HG03039 (cell line): ENCODE data around the gene VASH1.

Source experiments
- ATAC-seq: cut with Tn5 transposase; IDR thresholded peaks from one replicate; pipeline ENCODE4 v1.9.1; 2021; ENCODE audit warnings: mild to moderate bottlenecking, moderate library complexity; ENCODE audit not compliant: unreplicated experiment

VASH1 gene

DNA sequence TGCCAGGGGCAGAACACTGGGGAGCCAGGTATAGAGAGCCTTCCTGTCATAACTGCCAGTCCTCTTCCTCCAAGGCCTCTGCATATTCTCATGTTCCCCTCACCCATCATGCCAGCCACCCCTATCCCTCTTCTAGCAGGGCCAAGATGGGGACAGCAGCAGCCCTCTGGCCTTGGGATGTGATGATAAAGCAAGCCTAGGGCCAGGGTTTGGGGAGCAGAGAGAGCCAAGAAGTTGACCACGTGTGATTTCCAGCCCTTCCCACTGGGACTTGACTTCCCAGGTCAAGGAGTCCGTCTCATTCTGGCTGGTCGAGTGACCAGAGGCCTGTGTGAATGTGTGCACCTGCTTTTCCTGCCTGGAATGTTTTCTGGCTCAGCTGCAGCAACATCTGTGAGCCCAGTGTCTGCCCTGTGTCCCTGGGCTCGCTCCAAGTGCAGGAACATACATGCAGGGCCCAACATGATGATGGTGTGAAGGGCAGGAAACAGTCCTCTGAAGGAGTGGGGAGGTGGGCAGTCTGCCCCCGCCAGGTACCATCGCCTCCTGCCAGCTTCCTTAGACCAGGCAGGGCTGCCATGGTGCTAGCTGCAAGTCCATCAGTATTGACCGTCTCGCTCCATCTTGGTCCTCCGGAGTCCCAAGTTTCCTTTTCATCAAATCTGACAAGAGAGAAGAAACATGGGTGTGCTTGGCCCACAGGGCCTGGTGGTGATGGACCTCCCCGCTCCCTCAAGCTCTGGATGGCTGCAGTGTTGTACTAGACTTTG is 21.0 kb downstream of the VASH1 start:
- no peak for ATAC-seq

DNA sequence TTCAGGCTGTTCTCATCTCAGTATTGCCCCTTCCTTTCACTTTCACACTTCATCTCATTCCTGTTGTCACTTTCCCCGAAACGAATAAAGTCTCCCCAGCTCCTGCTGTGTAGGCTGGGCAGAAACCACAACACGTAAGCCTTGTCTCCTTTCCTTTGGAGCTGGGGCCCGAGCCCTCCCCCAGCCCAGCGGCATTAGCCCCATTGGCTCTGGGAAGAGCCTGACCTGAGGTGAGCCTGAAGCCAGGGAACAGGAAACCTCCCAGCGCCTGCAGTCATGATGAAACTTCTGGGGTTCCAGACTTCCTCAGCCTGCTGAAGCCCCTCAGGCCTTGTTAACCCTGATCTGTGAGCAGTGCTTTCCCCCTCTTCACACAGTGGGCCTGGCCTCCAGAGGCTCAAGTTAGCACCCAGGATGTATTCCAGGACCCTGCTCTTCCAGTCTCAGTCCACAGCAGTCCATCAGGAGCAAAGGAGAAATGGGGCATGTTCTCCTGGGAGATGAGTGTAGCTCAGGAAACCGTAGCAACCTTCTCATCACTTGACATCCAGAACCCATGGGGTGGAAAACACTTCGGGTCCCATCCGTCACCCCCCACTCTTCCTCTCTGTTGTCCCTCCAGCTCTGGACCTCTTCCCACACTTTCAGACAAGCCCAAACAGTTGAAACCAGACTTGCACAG is 21.8 kb downstream of the VASH1 start:
- no peak for ATAC-seq

DNA sequence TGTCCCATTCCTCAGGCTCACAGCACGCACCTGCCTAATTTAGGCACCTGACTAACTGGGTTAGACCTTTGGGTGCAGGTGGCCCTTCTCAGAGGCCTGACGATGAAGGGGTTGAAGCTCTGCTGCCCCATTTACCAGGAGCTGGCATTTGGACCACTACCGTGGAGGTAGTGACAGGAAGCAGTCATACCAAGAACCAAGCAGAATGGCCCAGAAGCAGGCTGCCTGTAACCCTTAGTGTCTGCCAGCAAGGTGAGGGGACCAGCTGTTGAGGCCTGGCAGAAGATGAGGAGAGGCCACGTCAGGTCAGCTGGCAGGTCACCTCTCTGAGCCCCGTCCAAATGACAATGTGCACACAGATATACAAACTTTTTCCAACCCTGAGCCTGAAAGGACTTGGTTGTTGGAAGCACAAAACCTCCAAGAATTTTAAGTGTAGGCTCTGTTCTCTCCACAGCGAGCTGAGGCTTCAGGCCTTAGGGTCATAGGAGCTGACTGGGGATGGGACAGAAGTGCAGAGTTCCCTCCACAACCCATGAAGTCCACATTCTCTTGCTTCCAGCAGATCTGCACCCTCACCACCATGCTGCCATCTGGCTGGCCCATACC is 23.1 kb downstream of the VASH1 start:
- no peak for ATAC-seq

DNA sequence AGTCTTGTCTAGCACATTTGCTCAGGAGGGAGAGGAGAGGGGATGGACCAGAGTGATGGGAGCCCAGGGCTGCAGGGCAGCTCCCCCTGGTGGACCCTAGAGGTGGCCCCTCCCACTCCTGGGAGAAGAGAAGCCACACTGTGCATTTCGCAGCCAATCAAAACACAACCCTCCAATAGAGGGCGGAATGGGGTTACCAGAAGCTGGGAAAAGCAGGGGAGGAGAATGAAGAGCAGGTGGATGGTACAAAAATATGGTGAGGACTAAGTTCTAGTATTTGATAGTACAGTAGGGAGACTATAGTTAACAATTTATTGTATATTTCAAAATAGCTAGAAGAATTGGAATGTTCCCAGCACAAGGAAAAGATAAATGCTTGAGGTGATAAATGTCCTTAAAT is 23.6 kb downstream of the VASH1 start:
- no peak for ATAC-seq

DNA sequence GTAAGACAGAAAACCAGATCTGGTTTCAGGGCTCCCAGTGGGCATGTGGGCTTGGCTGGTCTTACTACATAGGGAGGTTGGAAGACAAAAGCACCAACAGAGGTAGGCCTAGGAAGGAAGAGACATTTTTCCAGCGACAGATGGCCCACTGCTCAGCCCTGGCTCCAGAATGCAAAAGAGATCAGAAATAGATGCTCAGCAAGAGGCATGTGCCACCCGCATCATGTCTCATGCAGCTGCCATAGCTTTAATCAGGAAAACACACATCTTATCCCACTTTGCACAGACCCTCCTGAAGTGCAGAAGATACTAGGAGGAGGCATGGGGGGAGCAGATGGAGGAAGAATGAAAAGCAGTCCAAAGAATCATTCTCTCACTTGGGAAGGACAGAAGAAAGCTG is 25.3 kb downstream of the VASH1 start:
- no peak for ATAC-seq

DNA sequence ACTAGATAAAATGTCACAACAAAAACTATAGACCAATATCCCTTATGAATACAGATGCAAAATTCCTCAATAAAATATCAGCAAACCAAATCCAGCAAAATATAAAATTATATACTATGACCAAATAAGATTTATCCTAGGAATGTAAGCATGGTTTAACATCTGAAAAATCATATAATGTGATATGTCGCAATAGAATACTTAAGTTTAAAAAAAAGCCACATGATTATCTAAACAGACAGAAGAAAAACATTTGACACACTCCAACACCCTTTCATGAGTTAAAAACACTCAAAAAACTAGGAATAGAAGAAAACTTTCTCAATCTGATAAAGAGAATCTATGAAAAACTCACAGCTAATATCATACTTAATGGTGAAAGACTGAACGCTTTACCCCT is 31.2 kb downstream of the VASH1 start:
- ATAC-seq, result no peak

DNA sequence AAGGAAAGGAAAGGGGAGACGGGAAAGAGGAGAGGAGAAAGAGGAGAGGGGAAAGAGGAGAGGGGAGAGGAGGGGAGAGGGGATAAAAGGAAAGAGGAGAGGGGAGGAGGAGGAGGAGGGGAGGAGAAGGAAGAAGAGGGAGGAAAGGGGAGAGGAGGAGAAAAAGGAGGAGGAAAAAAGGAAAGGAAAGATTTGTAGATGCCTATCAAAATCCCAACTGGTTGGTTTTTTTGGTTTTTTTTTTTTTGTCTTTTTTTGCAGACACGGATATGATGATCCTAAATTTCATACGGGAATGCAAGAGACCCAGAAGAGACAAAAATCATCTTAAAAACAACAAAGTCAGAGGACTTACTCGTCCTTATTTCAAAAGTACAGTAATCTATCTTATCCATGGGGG is 32.1 kb downstream of the VASH1 start:
- no peak for ATAC-seq

DNA sequence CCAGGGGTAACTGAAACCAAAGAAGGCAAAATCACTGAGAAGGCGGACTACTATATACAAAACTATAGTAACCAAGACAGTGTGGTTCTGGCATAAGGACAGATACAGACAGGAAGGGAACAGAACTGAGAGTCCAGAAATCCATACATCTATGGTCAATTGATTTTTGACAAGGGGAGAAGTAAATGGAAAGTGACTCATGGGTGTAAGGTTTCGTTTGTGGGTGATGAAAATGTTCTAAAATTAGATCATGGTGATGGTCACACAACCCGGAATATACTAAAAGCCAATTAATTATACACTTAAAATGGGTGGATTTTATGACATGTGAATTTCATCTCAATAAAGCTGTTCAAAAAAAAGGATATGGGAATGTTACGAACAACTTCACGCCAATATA is 32.7 kb downstream of the VASH1 start:
- no peak for ATAC-seq

DNA sequence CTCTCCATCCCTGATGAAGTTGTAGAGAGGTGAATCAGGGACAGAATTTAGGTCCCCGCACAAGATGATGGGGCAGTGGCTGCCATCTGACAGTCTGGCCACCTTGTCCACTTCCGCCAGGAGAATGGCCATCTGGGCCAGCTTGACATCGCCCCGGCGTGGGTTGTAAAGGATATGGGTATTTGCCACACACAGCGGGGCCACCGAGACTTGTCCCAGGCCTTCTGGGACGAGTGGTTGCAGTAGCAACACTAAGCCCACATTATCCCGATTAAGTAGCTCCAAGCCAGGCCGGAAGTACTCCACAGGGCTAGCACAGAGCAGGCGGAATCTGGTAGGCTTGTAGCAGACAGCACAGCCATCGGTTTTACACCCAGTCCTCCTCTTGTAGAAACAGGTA is 45.2 kb downstream of the VASH1 start:
- no peak for ATAC-seq

DNA sequence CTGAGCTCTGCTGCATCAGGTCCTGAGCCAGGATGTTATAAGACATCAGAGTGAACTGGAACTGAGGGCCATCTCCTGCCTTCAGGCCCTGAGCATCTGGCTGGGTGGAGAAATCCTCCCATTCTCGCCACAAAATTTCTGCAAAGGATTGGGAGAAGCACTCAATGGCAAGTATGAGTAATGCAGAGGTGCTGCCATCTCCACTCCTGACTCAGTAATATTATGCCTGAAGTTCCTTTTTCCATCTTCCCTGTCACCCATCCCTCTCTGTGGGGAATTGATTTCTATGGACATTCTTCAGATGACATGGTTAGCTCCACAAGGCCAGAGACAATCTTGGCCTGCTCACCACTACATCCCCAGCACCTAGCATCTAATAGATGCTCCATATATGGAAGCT is 46.7 kb downstream of the VASH1 start:
- ATAC-seq, result no peak

DNA sequence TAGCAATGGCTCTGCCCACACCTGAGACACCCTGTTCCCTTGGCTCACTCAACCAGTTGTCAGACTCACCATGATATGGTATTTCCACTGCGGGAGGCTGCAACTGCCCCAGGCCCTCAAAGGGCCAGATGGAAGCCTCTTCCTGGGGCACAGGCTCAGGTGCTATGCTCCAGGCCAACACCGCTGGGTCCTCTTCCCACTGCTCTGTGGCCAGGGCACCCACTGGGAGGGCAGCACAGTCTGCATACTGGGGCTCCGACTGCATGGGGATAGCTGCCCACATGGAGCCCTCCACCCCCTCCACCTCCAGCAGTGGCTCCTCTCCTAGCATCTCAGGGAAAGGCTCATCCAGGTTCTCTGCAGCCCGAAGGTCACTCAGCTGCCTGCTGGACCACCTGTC is 47.7 kb downstream of the VASH1 start:
- no peak for ATAC-seq

DNA sequence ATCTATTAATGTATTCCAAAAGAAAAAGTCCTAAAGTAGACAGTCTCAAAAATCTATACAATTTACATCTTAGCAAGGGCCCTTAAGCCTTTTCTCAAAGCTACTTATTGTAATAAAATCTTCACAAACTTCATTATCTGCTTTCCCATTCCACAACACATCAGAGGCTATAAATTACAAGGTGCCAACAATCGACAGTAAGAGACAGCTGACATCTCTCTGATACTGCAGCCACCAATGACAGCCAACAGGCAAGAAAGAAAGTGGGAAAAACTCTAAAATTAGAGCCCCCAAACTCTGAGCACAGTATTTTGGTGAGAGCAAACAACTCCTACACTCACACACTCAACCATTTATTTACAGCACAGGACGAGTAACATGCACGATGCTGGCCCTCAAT is 49.3 kb downstream of the VASH1 start:
- ATAC-seq, result no peak

DNA sequence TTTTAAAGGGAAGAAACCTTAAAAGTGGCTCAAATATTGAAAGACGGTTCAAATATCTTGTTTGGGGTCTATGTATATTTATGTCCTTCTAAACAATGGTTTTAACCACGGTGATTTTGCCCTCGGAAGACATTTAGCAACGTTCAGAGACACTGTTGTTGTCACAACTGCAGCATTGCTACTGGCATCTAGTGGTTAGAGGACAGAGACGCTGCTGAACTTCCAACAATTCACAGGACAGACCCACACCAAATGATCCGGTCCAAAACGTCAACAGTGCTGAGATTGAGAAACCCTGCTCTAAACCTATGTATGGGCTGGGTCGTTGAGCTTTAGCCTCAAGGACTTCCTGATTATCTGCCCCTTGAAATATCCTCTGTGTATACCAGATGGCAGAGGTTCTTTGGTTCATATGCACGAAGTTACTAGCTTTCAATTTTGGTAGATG is 49.7 kb downstream of the VASH1 start:
- ATAC-seq, result no peak

DNA sequence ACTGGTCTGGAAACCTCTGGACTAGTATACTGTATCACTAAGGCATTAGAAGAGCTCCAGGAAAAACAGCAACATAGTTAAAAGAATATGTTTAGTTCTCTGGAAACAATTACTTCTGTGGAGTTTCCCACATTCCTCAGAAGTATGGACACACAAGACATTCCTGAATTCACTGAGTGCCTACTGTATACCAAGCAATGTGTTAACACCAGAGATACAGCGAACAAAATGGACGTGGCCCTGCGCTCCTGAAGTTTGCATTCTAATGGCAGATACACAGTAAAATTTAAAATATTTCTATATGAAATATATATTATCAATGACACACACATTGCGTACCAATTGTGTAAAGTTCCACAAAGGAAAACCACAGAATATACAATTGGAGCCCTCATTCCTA is 50.3 kb downstream of the VASH1 start:
- ATAC-seq, result no peak

DNA sequence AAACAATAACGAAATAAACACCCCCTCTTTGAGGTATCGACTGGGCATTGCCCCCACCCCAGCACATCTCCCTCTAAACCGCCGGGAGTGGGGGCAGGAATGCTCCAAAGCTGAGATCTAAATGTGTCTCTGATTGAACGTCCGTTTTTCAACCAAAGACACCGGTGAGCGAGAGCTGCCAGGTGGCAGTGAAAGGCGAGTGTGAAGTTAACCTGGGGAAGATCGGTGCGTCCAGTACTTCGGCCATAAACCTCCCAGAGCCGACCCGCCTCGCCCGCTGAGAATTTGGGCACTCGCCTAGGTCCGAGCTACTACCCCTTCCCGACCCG is 50.8 kb downstream of the VASH1 start:
- peak; percentile 10 for ATAC-seq

DNA sequence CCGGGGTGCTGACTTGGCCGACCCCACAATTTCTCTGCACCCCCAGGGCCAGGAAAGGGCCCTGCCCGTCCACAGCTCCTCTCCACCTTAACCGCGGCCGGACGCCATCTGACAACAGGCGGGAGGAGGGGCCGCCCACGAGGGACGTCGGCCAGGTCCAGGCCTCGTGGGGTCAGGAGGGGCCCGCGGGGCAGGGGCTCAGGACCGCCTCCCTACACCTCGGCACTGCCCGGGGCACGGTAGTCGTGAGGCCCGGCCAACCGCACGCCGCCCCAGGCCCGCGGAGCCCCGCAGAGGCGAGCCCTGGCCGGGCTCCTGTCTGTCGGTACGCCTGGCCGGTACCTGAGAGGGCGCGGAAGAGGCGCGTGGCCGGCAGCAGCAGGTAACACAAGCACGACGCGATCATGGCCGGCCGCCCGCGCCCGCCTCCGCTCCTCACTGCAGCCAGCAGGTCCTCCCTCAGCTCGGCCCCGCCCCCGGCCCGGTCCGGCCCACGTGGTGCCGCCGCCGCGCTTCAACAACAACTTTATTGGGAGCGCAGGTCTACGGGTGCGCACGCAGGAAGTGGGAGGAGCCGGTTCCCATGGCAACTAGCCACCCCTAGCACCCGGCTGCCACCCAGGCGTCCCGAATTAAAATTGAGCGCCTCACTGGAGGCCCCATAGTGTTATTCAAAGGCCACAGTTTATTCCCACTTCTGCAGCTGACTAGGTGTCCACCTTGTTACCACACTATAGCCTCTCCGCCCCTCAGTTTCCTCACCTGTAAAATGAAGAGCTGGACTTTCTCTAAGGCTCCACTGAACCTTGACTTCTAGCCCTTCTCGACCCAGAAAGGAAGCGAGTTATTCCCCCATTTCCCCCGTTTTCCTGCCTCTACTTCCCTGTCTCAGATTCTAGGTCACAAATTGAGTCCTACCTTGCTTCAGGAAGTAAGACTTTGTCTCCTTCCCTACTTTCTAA is 51.4 kb downstream of the VASH1 start, which contains the start of gene ANGEL1:
TSS of gene ANGEL1 (minus strand) at position 461 of the 962 bp plus-strand sequence. CDS start at position 406, 55 bp downstream.
- peak; percentile 71 for ATAC-seq

DNA sequence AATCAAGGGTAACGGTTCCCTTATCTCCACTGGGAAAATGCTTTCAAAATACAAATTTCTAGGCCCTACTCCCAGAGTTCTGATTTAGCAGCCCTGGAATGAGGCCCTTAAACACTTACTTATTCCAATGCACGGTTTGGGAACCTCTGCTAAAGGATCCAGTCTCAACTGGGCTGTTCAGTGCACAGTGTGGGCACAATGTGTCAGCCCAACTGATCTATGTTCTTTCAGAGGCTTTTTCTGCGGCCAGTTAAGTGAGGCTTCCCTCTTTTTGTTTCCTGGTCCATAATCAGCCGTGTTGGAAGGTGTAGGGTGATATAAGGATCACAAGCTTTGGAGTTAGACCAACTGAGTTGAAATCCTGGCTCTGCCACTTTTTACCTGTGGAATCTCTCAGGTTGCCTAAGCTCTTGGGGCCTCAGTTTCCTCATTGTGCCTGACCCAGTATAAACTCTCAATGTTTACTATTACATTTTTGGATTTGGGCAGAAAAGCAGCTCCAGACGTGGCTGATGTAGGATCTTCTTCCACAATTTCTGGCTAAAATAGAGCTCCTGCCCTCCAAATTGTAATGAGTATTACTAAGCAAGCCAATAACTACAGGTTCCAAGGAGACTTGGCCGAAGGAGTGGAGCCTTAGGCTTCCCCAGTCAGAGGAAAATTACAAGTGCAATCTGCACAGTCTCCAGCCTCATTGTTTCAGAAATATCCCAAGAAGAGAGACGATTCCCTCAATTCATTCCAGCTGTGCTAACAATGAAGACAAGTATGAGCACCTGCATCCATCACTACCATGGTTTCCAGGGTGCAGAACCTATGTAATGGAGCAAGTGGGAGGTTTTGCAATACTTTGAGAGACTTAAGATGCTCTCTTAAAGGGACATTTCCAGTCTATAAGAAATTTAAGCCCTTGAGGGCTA is 53.7 kb downstream of the VASH1 start:
- ATAC-seq, result no peak

DNA sequence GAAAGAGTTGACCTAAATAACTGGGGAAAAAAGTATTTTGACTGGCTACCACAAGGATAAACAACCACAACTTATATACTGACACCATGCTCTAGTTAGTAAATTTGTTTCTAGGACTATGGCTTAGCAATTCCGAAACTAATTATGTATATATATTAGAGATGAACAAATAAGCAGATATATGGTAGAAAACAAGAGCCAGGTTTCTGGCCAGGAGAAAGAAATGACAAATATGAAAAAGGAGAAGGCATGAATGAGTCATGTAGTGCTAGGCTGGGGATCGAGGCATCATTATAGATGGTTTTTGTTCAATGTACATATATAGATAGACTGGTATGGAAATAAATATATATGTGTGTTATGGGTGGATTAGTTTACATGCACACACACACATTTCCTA is 59.4 kb downstream of the VASH1 start:
- no peak for ATAC-seq

DNA sequence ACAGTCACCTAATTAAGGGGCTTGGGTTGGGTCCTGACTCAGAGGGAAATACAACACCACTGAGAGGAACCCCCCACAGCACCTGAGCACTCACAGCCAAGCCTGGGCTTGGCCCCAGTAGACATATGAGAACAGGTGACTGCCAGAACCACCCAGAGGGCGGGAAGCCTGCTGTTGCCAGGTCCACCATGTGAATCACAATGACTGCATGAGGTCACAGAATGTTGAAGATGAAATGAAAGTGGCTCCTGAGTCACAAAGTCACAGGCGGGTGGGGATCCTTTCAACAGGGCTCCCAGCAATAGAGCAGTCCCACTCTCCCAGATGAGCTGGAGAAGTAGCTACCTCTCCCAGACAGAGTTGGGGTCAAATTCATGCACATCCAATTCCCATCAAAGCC is 64.9 kb downstream of the VASH1 start, which contains the start of gene LRRC74A:
TSS of gene LRRC74A (plus strand) at position 287 of the 400 bp plus-strand sequence. CDS start 290 bp downstream, outside the sequence.
- ATAC-seq, result no peak
